GM12892 (cell line): ENCODE results near the gene HEMK1.

Experiments
- DNase-seq: peaks from one replicate; pipeline ENCODE4 v3.0.0; 2011; ENCODE audit not compliant: insufficient read length
- FAIRE-seq: peaks from 2 replicates; lab custom pipeline; 2011; peaks lifted over from hg19 to GRCh38; lab: Jason Lieb, UNC
- POLR2A ChIP-seq: IDR thresholded peaks from 2 replicates; pipeline ENCODE4 v1.6.1; 2011; ENCODE audit warnings: low read depth, low read length, control low read depth
- POLR2AphosphoS5 ChIP-seq: IDR thresholded peaks from 2 replicates; pipeline ENCODE4 v1.6.1; 2011; ENCODE audit warnings: low read depth, low read length, control low read depth
- TAF1 ChIP-seq: IDR thresholded peaks from 2 replicates; pipeline ENCODE4 v1.6.1; 2011; ENCODE audit warnings: low read depth, mild to moderate bottlenecking, control low read depth, low read length, borderline replicate concordance

The HEMK1 gene

DNA sequence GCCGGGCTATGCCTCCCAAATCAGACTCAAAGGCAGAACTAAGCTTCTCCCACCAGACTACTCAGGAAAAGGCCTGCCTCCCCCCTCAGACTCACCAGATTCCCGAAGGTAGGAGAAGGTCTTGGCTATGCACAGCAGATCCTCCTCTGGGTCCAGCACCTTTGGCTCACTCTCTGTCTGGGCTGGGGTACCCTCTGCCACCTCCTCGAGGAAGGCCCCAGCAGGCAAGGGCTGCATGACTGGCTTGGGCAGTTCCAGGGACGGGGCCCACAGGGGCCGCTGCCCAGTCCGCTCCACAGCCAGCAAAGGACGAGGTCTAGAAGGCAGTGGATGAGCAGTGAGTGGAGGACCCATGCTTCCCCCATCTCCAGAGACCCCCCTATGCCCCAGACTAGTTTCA is 39.0 kb downstream of the HEMK1 start:
- no peak for DNase-seq
- TF ChIP-seq POLR2AphosphoS5 (no peak), TAF1 (no peak), POLR2A (no peak)
- no peak for FAIRE-seq

DNA sequence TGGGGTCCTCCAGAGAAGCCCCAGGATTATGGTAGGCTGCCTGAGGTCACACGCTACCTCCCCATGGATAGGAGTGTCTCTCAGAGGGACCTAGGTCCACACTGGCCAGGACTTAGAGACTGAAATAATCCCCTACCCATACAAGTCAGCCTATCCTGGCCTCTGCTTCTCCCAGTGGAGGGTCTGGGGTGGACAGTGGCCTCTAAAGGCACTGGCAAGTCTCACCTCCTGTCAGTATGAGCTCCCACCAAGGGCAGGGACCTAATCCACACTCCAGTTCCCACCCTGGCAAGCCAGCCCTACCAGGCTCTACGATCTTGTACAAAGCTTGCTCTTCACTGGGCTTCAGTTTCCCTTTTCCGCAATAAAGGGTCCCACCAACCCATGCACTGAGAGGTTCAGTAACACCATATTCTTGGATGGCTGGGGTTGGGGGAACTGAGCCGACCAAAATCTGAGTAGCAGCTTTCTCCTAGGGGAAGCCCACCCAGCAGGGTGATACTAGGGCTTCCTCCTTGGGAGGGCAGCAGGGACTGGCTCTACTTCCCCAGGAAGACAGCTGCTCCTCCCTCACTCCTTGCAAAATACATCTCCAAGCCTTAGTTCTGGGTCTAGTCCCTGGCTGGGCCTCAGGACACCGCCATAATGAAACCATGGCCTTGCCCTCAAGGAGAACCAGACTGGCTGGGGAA is 39.9 kb downstream of the HEMK1 start:
- TF ChIP-seq TAF1 = no peak
- TF ChIP-seq POLR2A = no peak
- no peak for TF ChIP-seq POLR2AphosphoS5
- FAIRE-seq (no peak), DNase-seq (no peak)

DNA sequence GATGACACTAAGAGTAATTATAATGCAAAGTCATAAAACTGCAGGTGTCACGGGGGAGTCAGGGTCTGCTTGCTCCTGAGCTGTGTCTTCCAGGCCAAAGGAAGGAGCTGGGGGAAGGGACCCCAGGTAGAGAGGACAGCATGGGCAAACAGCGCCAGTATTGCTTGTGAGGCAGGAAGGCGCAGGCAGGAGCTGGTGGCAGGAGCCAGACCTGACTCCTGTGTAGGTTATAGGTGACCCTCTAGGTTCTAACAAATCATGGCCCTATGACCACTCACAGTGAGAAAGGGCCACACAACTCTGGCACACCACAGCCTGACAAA is 40.4 kb downstream of the HEMK1 start:
- no peak for TF ChIP-seq POLR2AphosphoS5
- TF ChIP-seq POLR2A = no peak
- no peak for TF ChIP-seq TAF1
- no peak for FAIRE-seq
- DNase-seq = no peak

DNA sequence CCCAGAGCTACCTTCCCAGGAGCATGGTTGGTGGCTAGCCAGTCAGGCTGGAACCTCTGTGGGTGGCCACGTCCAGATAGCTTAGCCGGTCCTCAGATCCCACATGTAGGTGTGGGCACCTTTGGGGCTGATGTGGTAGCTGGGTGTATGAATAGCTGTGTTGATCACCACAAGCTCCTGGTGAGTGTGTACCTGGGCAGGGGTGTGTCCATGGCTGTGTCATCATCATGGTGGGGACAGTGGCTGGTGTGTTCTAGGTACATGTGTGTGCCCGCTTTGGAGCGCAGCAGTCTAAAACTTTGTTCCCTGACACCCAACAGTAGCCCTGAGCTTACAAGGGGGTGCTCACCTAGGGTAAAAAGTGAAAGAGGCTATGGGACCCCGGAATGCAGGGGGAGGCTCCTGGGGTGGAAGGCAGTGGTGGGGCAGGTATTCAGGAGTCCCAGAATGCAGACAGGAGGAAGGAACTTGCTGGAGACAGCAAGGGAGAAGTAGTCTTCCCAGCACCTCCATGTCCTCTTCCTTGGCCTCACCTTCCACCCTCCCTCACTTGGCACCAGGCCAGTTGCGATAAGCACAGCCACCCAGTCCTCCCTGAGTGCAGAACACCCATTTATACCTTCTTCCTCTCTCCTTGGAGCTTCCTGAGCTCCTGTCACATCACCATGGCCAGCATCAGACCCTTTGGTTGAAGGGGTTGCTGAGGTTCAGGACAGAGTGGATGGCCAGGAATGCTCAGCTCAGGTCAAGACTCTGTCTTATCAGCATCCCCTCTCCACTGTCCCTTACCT is 41.1 kb downstream of the HEMK1 start:
- TF ChIP-seq POLR2AphosphoS5 (no peak), TAF1 (no peak), POLR2A (no peak)
- DNase-seq (no peak), FAIRE-seq (no peak)

DNA sequence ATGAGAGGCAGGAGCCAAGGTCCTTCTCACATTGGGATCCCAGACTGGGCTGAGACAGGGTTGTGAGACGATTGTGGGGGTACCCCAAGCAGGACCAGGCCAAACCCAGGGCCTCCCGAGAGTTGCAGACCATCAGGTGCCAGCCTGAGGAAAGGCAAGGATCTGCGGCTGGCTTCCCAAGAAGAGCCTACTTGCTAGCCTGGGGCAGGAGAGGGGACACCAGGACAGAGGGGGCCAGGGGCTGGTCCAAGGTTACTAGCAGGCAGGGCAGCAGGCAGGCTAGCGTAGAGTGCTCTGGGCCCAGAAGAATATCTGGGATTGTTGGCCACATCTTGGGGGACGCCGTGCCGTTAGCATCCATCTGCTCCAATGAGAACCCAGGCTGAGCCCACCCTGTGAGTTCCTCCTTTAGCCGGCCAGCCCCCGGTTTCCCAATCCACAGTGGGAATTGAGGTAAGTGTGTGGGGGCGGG is 41.7 kb downstream of the HEMK1 start:
- FAIRE-seq = no peak
- no peak for TF ChIP-seq TAF1

DNA sequence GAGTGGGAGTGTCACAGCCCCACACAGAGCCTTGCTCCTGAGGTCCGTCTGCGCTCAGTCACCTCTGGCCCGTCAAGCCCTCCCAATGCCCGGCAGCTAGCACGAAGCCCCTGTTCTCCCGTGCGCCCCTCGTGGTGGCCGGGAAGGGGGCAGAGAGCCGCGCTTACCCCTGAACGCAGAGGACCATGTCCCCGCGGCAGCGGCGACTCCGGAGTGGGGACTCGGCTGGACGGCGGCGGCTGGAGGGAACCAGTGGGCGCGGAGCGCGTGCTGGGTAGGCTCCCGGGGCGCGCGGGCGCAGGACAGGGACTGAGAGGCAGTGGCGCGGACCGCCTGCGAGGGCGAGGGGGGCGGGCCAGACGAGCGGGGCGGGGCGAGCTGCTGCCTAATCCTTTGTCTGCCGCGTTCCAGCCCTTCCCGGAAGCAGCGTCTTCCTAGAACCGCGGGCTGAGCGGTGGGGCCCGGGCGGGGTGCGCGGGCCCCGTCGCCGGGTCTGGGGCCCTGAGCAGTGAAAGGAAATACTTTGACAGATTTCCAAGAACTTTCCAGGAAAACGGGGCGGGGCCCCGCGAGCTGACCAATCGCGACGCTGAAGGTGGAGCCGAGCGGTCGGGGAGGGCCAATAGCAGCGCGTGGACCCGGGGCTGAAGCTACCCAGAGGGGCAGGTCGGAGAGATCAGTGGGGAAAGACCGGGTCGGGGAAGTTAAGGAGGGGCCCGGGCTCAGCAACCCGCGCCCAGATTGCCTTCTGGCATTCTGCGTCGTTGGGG is 42.3 kb downstream of the HEMK1 start, which contains the start of gene CISH:
Gene CISH (minus strand): TSS at position 311 of the 770 bp plus-strand sequence. CDS start 124 bp downstream, at position 187.
- peak; percentile 89 for DNase-seq
- FAIRE-seq = peak; percentile 91
- TF ChIP-seq POLR2A (peak; percentile 46; the same call in 1 of the 2 replicates), TAF1 (0 out of 2 replicates have a peak, but pooled peaks have one; percentile 64), POLR2AphosphoS5 (no peak)

More for the DNA sequence above, 41.7 kb downstream of the HEMK1 start:
- no peak for DNase-seq

DNA sequence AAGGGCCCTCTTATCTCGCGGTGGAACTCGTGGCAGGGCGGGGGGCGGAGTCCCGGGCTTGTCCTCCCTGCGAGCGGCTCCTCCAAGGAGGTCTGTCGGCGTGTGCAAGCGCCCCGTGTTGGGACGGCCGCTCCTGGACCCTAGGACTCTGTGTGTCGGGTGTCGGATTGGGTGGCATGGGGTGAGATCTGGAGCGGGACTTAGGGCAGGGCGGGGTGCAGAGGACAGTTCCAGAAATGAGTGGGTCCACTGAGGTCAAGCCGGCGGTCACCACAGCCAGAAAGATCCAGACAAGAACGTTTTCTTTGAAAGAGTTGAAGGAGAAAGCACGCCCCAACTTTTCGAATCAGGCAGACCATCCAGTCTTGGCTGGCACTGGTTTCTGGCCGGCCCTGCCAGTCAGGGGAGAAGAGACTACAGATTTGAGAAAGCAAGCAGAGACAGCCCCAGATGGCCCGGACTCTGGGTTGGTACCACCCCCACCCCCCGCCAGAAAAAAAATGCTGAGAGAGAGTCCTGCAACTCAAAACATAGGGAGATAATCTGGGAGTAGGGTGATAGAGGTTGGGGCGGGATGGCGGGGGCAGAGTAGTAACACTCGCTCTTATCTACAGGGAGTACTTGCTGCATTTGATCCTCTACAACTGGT is 43.0 kb downstream of the HEMK1 start:
- FAIRE-seq (peak; percentile 30), DNase-seq (no peak)
- TF ChIP-seq POLR2AphosphoS5 (no peak), TAF1 (no peak), POLR2A (no peak)

DNA sequence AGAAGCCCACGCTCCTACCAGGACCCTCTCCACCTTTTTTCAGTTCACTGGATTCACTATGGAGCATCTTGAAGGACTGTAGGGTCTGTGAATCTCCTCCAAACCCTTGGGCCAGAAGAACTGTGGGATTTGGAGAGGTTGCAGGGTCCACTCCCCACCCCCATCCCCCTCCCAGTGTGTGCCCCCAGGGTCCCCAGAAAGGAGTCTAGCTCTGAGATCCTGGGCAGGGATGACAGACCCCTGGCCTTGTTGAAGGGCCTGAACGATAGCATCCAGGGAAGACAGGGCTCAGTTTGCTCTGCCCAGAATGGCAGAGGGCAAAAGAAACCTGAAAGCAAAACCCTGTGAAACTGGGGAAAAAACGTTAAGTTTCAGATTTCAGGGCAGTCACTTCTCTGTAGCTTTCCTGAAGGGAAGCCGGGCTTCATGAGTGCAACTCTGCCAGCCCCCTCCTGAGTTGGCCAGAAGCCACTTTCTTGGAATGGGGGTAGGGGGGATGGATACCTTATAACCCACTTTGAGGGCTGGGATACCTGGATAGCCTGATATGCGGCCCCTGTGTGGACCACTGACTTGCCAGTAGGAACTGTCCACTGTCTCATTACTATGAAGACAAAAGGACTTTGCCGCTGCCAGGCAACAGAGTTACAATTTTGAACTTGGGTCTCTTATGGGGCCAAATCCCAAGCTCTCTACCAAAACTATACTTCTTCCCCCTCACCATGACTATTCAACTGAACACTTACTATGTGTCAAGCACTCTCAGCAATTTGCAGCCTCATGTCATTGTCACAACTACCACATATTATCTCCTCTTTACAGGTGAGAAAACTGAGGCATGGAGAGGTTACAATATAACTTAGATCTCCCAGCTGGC is 43.9 kb downstream of the HEMK1 start:
- no peak for DNase-seq
- TF ChIP-seq POLR2A (no peak), POLR2AphosphoS5 (no peak)
- FAIRE-seq = peak; percentile 74

DNA sequence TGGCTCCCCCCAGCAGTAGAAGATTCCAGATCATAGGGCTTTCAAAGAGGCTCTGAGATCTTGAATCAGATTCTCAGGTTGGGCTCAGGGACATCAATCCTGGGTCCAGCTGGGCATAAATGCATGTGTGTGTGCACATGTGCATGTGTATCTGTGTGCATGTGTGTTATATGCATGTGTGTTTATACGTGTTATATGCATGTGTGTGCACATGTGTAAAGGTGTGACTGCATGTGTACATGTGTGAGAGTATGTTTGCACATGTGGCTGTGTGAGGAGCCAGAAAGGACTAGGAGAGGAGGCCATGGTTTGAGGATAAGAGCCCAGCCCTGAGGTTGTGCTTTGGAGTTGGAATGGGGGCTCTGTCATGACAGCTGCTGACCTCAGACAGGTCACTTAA is 45.9 kb downstream of the HEMK1 start:
- TF ChIP-seq POLR2A (no peak), POLR2AphosphoS5 (no peak), TAF1 (no peak)
- DNase-seq (no peak), FAIRE-seq (no peak)

DNA sequence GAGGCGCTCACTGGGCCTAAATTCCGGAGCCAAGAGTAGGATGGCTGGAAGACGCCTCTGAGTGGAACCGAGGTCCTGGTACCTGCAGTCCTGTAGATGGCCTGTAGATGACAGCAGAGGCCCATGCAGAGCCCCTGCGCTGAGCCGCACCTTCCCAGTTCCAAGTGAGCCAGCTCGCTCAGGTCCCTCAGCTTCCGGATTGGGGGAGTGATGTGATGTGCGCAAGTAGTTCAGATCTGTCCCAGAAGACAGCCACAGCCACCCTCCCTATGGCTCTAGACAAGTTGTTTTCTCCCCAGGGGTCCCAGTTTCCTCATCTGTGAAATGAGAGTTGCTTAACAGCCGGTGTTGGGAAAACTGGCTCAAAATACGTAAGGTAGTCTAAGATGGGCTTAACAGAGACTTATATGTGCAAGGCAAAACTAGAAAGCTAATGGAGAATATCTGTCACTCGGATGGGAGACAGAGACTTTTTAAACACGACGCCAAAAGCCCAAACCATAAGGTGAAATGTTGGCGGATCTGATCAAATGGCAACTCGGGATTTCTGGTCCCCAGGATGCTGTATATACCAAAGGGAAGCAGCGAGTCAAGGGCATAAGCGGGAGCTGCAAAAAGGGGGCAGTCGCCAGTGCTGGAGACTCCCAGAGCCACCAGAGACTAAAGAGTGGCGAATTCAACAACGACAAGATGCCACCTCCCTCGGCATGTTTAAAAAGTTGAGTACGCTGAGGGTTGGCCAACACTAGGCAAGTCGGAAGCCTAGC is 46.9 kb downstream of the HEMK1 start:
- peak; percentile 92 for FAIRE-seq
- TF ChIP-seq TAF1 (no peak), POLR2A (no peak), POLR2AphosphoS5 (no peak)
- DNase-seq = peak; percentile 76
